ENCODE measurements around the gene IL36A. TPM values are rescaled to one million over a fixed set of nuclear protein-coding genes. Genes with fewer than 3 reads are reported as not detected.

The IL36A gene
- total and polyA plus RNA-seq, 7 donors: not detected

GRCh38 chr2:113009622-113010021, 4.4 kb downstream of the IL36A start:
- no peak for ATAC-seq
- TF ChIP-seq CTCF (IDR thresholded peaks at IDR 0.05): no peak
- Histone ChIP-seq H3K4me1 (no peaks in the 10 kb centered on the region), H3K36me3 (ENCODE audit: insufficient read depth in 1 of 2, low read depth in 1 of 2) (no peaks in the 10 kb centered on the region), H3K4me3 (no peak overlapping the region), H3K27me3 (ENCODE audit: insufficient read depth in 3 of 3, low read length in 2 of 3) (no peaks in the 10 kb centered on the region), H3K9me3 (no peaks in the 10 kb centered on the region), H3K27ac (no peak overlapping the region)
- intact Hi-C loops (cut with DNase I): loop anchor here in 1 of 2 donors (1.0 kb wide), 1 partner anchor 14 kb away; no protein-coding TSS in a partner anchor
- 66 to 83% (median 71%) methylated on average over 1 of the region's 1 CpG for WGBS, 3 donors
- no peak for DNase-seq

GRCh38 chr2:113010088-113010487, 4.8 kb downstream of the IL36A start:
- H3K27me3 ChIP-seq (ENCODE audit: insufficient read depth in 3 of 3, low read length in 2 of 3): no peaks in the 10 kb centered on the region
- no peak overlapping the region for H3K27ac ChIP-seq
- ATAC-seq: no peak
- H3K4me1 ChIP-seq: no peaks in the 10 kb centered on the region
- H3K4me3 ChIP-seq: no peak overlapping the region
- intact Hi-C loops (cut with DNase I): no loop called here
- no peaks in the 10 kb centered on the region for H3K9me3 ChIP-seq
- 25 to 36% (median 29%) methylated on average over 2 of the region's 2 CpGs for WGBS, 3 donors
- no peak for DNase-seq
- H3K36me3 ChIP-seq (ENCODE audit: insufficient read depth in 1 of 2, low read depth in 1 of 2): no peaks in the 10 kb centered on the region
- no peak for TF ChIP-seq CTCF (IDR thresholded peaks at IDR 0.05)

- Histone ChIP-seq H3K9me3 (no peaks in the 10 kb centered on the region), H3K36me3 (ENCODE audit: insufficient read depth in 1 of 2, low read depth in 1 of 2) (no peaks in the 10 kb centered on the region), H3K27me3 (ENCODE audit: insufficient read depth in 3 of 3, low read length in 2 of 3) (no peaks in the 10 kb centered on the region), H3K4me3 (no peak overlapping the region), H3K4me1 (no peaks in the 10 kb centered on the region), H3K27ac (no peak overlapping the region)
- WGBS, 3 donors: 90 to 97% (median 94%) methylated on average over 1 of the region's 1 CpG
- DNase-seq (no peak), ATAC-seq (no peak)
- TF ChIP-seq CTCF (IDR thresholded peaks at IDR 0.05): no peak
- intact Hi-C loops (cut with DNase I): no loop called here
These were observed 5.8 kb downstream of the IL36A start for GRCh38 chr2:113011108-113011507.

- TF ChIP-seq CTCF (IDR thresholded peaks at IDR 0.05): no peak
- no peaks in the 10 kb centered on the region for H3K9me3 ChIP-seq
- no peak overlapping the region for H3K4me3 ChIP-seq
- no peaks in the 10 kb centered on the region for H3K27me3 ChIP-seq (ENCODE audit: insufficient read depth in 3 of 3, low read length in 2 of 3)
- 77 to 79% (median 78%) methylated on average over 8 of the region's 8 CpGs for WGBS, 3 donors
- intact Hi-C loops (cut with DNase I): no loop called here
- H3K4me1 ChIP-seq: no peaks in the 10 kb centered on the region
- no peak for DNase-seq
- ATAC-seq: no peak
- no peak overlapping the region for H3K27ac ChIP-seq
- no peaks in the 10 kb centered on the region for H3K36me3 ChIP-seq (ENCODE audit: insufficient read depth in 1 of 2, low read depth in 1 of 2)
These were observed 7.4 kb downstream of the IL36A start for GRCh38 chr2:113012436-113013335.

- ATAC-seq (no peak), DNase-seq (no peak)
- no peak overlapping the region for H3K4me3 ChIP-seq
- WGBS, 3 donors: 80 to 92% (median 80%) methylated on average over 3 of the region's 3 CpGs
- intact Hi-C loops (cut with DNase I): no loop called here
- H3K9me3 ChIP-seq: no peaks in the 10 kb centered on the region
- TF ChIP-seq CTCF (IDR thresholded peaks at IDR 0.05): no peak
- no peaks in the 10 kb centered on the region for H3K36me3 ChIP-seq (ENCODE audit: insufficient read depth in 1 of 2, low read depth in 1 of 2)
- no peaks in the 10 kb centered on the region for H3K4me1 ChIP-seq
- H3K27me3 ChIP-seq (ENCODE audit: insufficient read depth in 3 of 3, low read length in 2 of 3): no peaks in the 10 kb centered on the region
- no peak overlapping the region for H3K27ac ChIP-seq
These were observed 8.0 kb downstream of the IL36A start for GRCh38 chr2:113013336-113013661.
